Measurements from ENCODE around the gene WDR36.
"Not testable (repeated sequence)": the region's sequence is repeated elsewhere in the genome, so short reads cannot be mapped to it uniquely, and the experiment has no call there.

WDR36 gene

GRCh38 chr5:111127453-111128195, 35.5 kb downstream of the WDR36 start:
- no peaks in the 10 kb centered on the region for H3K27me3 ChIP-seq (ENCODE audit: insufficient read depth, low read length)
- H3K36me3 ChIP-seq (ENCODE audit: insufficient read depth, low read depth, low read length): peaks cover 43% of the 10 kb centered on the region
- H3K27ac ChIP-seq (ENCODE audit: low read length): no peak overlapping the region
- no peak overlapping the region for H3K4me3 ChIP-seq (ENCODE audit: low read length)
- H3K9ac ChIP-seq (ENCODE audit: low read depth, low read length): no peak overlapping the region
- H3K4me1 ChIP-seq (ENCODE audit: insufficient read depth, low read length): peaks cover 32% of the 10 kb centered on the region
- H3K9me3 ChIP-seq (ENCODE audit: insufficient read depth, low read depth, low read length): no peaks in the 10 kb centered on the region

DNA sequence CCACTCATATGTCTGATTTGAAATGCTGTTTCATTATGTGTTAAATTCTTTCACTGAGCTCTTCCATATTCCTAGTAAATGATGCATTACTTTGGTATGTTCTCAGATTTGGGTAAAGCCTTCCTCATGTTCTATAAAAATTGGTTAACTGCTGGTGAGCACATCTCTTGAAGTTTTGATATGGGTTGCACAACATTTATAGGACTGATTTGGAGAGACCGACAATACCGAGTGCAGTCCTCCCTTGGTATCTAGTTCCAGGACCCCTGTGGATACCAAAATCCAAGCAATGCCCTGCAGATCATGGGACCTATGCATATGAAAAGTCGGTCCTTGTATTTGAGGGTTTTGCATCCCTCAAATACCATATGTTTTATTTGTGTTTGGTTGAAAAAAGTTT, 37.8 kb downstream of the WDR36 start:
- Histone ChIP-seq H3K4me1 (ENCODE audit: insufficient read depth, low read length) (peaks cover 36% of the 10 kb centered on the region), H3K9ac (ENCODE audit: low read depth, low read length) (no peak overlapping the region), H3K36me3 (ENCODE audit: insufficient read depth, low read depth, low read length) (peaks cover 21% of the 10 kb centered on the region), H3K4me3 (ENCODE audit: low read length) (no peak overlapping the region), H3K9me3 (ENCODE audit: insufficient read depth, low read depth, low read length) (no peaks in the 10 kb centered on the region), H3K27ac (ENCODE audit: low read length) (no peak overlapping the region), H3K27me3 (ENCODE audit: insufficient read depth, low read length) (no peaks in the 10 kb centered on the region)

DNA sequence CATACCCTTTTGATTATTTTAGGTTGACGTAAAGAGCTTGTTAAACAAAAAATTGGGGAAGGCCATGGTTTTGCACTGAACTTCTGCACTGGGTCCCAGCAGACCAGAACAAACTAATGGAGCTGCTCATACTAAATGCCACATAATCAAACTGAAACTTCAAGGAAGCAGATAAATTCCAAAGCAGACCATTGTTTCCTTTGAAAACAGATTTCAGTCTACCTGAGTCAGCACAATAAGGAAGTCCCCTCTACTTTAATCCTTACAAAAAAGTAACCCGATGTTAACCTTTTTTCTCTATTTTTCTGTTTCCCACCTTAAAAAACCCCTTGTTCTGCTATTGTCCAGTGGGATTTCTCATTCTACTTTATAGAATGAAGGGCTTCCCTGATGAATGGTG, 39.2 kb downstream of the WDR36 start:
- no peaks in the 10 kb centered on the region for H3K9me3 ChIP-seq (ENCODE audit: insufficient read depth, low read depth, low read length)
- H3K4me1 ChIP-seq (ENCODE audit: insufficient read depth, low read length): peaks cover 37% of the 10 kb centered on the region
- no peaks in the 10 kb centered on the region for H3K27me3 ChIP-seq (ENCODE audit: insufficient read depth, low read length)
- no peak overlapping the region for H3K4me3 ChIP-seq (ENCODE audit: low read length)
- peak overlapping the region; percentile 8; the same call in 1 of the 2 replicates for H3K9ac ChIP-seq (ENCODE audit: low read depth, low read length)
- H3K36me3 ChIP-seq (ENCODE audit: insufficient read depth, low read depth, low read length): peaks cover 7% of the 10 kb centered on the region; the same call in 1 of the 2 replicates
- H3K27ac ChIP-seq (ENCODE audit: low read length): no peak overlapping the region

GRCh38 chr5:111132076-111132475, 39.9 kb downstream of the WDR36 start:
- Histone ChIP-seq H3K4me1 (ENCODE audit: insufficient read depth, low read length) (peaks cover 37% of the 10 kb centered on the region), H3K9ac (ENCODE audit: low read depth, low read length) (no peak overlapping the region), H3K27me3 (ENCODE audit: insufficient read depth, low read length) (no peaks in the 10 kb centered on the region), H3K9me3 (ENCODE audit: insufficient read depth, low read depth, low read length) (no peaks in the 10 kb centered on the region), H3K4me3 (ENCODE audit: low read length) (no peak overlapping the region), H3K27ac (ENCODE audit: low read length) (no peak overlapping the region), H3K36me3 (ENCODE audit: insufficient read depth, low read depth, low read length) (no peaks in the 10 kb centered on the region; the same call in 1 of the 2 replicates)

DNA sequence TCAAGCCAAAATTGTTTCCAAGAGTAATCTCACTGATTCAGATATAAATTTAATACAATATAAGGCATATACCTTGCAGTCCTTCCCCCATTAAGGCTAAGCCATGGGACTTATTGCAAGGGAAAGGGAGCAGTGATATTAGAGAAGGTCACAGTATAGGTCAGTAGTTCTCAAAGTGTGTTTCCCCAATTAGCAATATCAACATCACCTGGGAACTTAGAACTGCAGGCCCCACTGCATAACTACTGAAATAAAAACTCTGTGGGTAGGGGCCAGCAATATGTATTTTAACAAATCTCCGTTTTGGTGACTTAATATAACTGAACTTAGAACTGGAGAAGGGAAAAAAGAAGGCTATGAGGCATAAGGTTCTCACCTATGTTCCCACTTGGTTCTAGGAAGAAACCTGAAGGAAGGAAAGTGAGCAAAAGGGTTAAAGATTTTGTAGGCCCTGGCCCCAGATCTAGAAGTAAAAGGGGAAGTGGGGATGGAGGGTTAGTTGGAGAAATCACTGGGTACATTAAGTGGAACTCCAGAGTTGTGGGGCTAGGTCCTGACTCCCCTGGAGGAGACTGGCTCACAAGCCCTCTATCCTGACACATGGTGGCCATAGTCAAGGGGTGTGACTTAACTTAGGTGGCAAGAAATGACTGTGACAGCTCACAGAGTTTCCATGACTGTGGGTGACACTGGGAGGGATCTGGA, 40.7 kb downstream of the WDR36 start:
- Histone ChIP-seq H3K9ac (ENCODE audit: low read depth, low read length) (no peak overlapping the region), H3K4me1 (ENCODE audit: insufficient read depth, low read length) (peaks cover 34% of the 10 kb centered on the region)

GRCh38 chr5:111133436-111133751, 41.2 kb downstream of the WDR36 start:
- H3K27me3 ChIP-seq (ENCODE audit: insufficient read depth, low read length): no peaks in the 10 kb centered on the region
- no peak overlapping the region for H3K9ac ChIP-seq (ENCODE audit: low read depth, low read length)
- H3K4me3 ChIP-seq (ENCODE audit: low read length): no peak overlapping the region
- peaks cover 34% of the 10 kb centered on the region for H3K4me1 ChIP-seq (ENCODE audit: insufficient read depth, low read length)
- H3K36me3 ChIP-seq (ENCODE audit: insufficient read depth, low read depth, low read length): no peaks in the 10 kb centered on the region
- no peaks in the 10 kb centered on the region for H3K9me3 ChIP-seq (ENCODE audit: insufficient read depth, low read depth, low read length)
- H3K27ac ChIP-seq (ENCODE audit: low read length): no peak overlapping the region

More for the DNA sequence above, 40.7 kb downstream of the WDR36 start:
- Histone ChIP-seq H3K27ac (ENCODE audit: low read length) (no peak overlapping the region), H3K36me3 (ENCODE audit: insufficient read depth, low read depth, low read length) (no peaks in the 10 kb centered on the region; the same call in 1 of the 2 replicates), H3K9me3 (ENCODE audit: insufficient read depth, low read depth, low read length) (no peaks in the 10 kb centered on the region), H3K4me3 (ENCODE audit: low read length) (no peak overlapping the region), H3K27me3 (ENCODE audit: insufficient read depth, low read length) (no peaks in the 10 kb centered on the region)

GRCh38 chr5:111134087-111134486, 41.9 kb downstream of the WDR36 start:
- Histone ChIP-seq H3K4me1 (ENCODE audit: insufficient read depth, low read length) (peaks cover 34% of the 10 kb centered on the region), H3K27me3 (ENCODE audit: insufficient read depth, low read length) (no peaks in the 10 kb centered on the region), H3K9ac (ENCODE audit: low read depth, low read length) (no peak overlapping the region), H3K9me3 (ENCODE audit: insufficient read depth, low read depth, low read length) (no peaks in the 10 kb centered on the region), H3K4me3 (ENCODE audit: low read length) (no peak overlapping the region), H3K36me3 (ENCODE audit: insufficient read depth, low read depth, low read length) (no peaks in the 10 kb centered on the region), H3K27ac (ENCODE audit: low read length) (no peak overlapping the region)

- no peaks in the 10 kb centered on the region for H3K9me3 ChIP-seq (ENCODE audit: insufficient read depth, low read depth, low read length)
- H3K4me1 ChIP-seq (ENCODE audit: insufficient read depth, low read length): peaks cover 29% of the 10 kb centered on the region
- H3K36me3 ChIP-seq (ENCODE audit: insufficient read depth, low read depth, low read length): no peaks in the 10 kb centered on the region
- no peaks in the 10 kb centered on the region for H3K27me3 ChIP-seq (ENCODE audit: insufficient read depth, low read length)
- no peak overlapping the region for H3K4me3 ChIP-seq (ENCODE audit: low read length)
- H3K9ac ChIP-seq (ENCODE audit: low read depth, low read length): no peak overlapping the region
- H3K27ac ChIP-seq (ENCODE audit: low read length): no peak overlapping the region
Observed at GRCh38 chr5:111134864-111135263, 42.7 kb downstream of the WDR36 start.

DNA sequence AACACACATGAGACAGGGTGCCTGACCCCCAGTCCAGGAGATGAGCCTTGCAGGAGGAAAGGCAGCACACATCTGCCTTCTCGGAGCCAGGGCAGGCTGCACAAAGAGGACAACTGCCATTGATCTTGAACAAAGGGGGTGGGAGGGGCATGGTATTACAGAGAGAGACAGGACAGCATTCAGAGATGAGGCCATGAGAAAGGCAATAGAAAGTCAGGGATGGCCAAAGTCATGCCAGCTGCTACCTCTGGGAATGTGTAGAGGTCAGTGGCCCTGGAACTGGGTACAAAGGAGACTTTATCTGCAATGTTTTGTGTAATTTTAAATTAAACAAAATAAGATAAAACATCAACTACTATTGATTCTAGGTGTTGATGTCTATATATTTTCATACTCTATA, 43.2 kb downstream of the WDR36 start:
- no peak overlapping the region for H3K4me3 ChIP-seq (ENCODE audit: low read length)
- peaks cover 25% of the 10 kb centered on the region for H3K4me1 ChIP-seq (ENCODE audit: insufficient read depth, low read length)
- H3K27ac ChIP-seq (ENCODE audit: low read length): no peak overlapping the region
- H3K36me3 ChIP-seq (ENCODE audit: insufficient read depth, low read depth, low read length): no peaks in the 10 kb centered on the region
- H3K9ac ChIP-seq (ENCODE audit: low read depth, low read length): no peak overlapping the region
- H3K27me3 ChIP-seq (ENCODE audit: insufficient read depth, low read length): no peaks in the 10 kb centered on the region
- H3K9me3 ChIP-seq (ENCODE audit: insufficient read depth, low read depth, low read length): no peaks in the 10 kb centered on the region

- no peaks in the 10 kb centered on the region for H3K9me3 ChIP-seq (ENCODE audit: insufficient read depth, low read depth, low read length)
- no peak overlapping the region for H3K27ac ChIP-seq (ENCODE audit: low read length)
- no peaks in the 10 kb centered on the region for H3K36me3 ChIP-seq (ENCODE audit: insufficient read depth, low read depth, low read length)
- H3K9ac ChIP-seq (ENCODE audit: low read depth, low read length): no peak overlapping the region
- no peak overlapping the region for H3K4me3 ChIP-seq (ENCODE audit: low read length)
- H3K27me3 ChIP-seq (ENCODE audit: insufficient read depth, low read length): no peaks in the 10 kb centered on the region
- H3K4me1 ChIP-seq (ENCODE audit: insufficient read depth, low read length): peaks cover 19% of the 10 kb centered on the region
Observed at GRCh38 chr5:111135946-111136345, 43.8 kb downstream of the WDR36 start.

DNA sequence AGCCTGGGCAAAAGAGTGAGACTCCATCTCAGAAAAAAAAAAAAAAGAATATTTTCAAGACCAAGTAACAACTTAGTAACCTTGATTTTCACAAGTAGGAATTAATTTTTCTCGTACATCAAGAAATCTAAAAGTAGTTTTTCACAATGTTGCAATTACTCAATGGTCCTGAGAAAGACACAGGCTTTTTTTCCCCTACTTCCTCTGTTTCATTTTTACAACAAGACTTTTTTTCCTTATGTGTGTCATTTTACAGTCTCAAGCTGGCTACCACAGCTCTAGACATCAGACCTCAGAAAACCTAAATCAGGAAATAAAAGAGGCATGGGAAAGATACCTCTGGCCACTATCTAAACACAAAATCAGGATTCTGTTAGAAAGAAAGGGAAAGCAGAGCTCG, 45.9 kb downstream of the WDR36 start:
- peaks cover 5% of the 10 kb centered on the region; the same call in 1 of the 2 replicates for H3K4me1 ChIP-seq (ENCODE audit: insufficient read depth, low read length)
- H3K36me3 ChIP-seq (ENCODE audit: insufficient read depth, low read depth, low read length): no peaks in the 10 kb centered on the region
- H3K9me3 ChIP-seq (ENCODE audit: insufficient read depth, low read depth, low read length): no peaks in the 10 kb centered on the region
- no peak overlapping the region for H3K27ac ChIP-seq (ENCODE audit: low read length)
- H3K9ac ChIP-seq (ENCODE audit: low read depth, low read length): no peak overlapping the region
- H3K27me3 ChIP-seq (ENCODE audit: insufficient read depth, low read length): no peaks in the 10 kb centered on the region
- no peak overlapping the region for H3K4me3 ChIP-seq (ENCODE audit: low read length)

GRCh38 chr5:111141471-111141870, 49.3 kb downstream of the WDR36 start:
- not testable (repeated sequence) for H3K27ac ChIP-seq (ENCODE audit: low read length); H3K27me3 ChIP-seq (ENCODE audit: insufficient read depth, low read length); H3K36me3 ChIP-seq (ENCODE audit: insufficient read depth, low read depth, low read length); H3K4me1 ChIP-seq (ENCODE audit: insufficient read depth, low read length); H3K9ac ChIP-seq (ENCODE audit: low read depth, low read length); H3K4me3 ChIP-seq (ENCODE audit: low read length); H3K9me3 ChIP-seq (ENCODE audit: insufficient read depth, low read depth, low read length)
